Activated CD8-positive, alpha-beta memory T cell treated with anti-CD3 and anti-CD28 coated beads for 4 hours (primary cell): ENCODE measurements around the gene PGK1.
"Not testable (repeated sequence)": the region's sequence is repeated elsewhere in the genome, so short reads cannot be mapped to it uniquely, and the experiment has no call there.

Experiments
- DNase-seq, 2 donors: peaks; one replicate each; pipeline ENCODE4 v3.0.0-alpha.2; 2020; ENCODE audit warnings: low read depth in 2 of 2

PGK1 gene

GRCh38 chrX:78103623-78104446 lies at the start of gene PGK1:
Gene PGK1 (plus strand): TSS chrX:78104248. CDS start chrX:78104341, 93 bp downstream.
- DNase-seq: peak; percentile 83 to 86

- no peak for DNase-seq
Observed at GRCh38 chrX:78063687-78064086, 40.4 kb upstream of the PGK1 start.

- no peak for DNase-seq
Observed at GRCh38 chrX:78064152-78064551, 39.9 kb upstream of the PGK1 start.

GRCh38 chrX:78064698-78065601 lies 39.1 kb upstream of the PGK1 start:
- DNase-seq: not testable (repeated sequence)

- DNase-seq: no peak
Observed at GRCh38 chrX:78066110-78066509, 37.9 kb upstream of the PGK1 start.

- no peak for DNase-seq
Observed at GRCh38 chrX:78071331-78071730, 32.7 kb upstream of the PGK1 start.

- DNase-seq: peak; percentile 7 to 13
Observed at GRCh38 chrX:78073147-78074077, 30.6 kb upstream of the PGK1 start.

GRCh38 chrX:78074088-78074487 lies 30.0 kb upstream of the PGK1 start:
- no peak for DNase-seq

GRCh38 chrX:78075787-78076389 lies 28.2 kb upstream of the PGK1 start:
- no peak for DNase-seq

- DNase-seq: not testable (repeated sequence)
Observed at GRCh38 chrX:78081413-78081812, 22.6 kb upstream of the PGK1 start.

GRCh38 chrX:78092296-78092695 lies 11.8 kb upstream of the PGK1 start:
- no peak for DNase-seq

GRCh38 chrX:78098108-78098507 lies 5.9 kb upstream of the PGK1 start:
- no peak for DNase-seq

- DNase-seq: no peak
Observed at GRCh38 chrX:78102091-78102490, 2.0 kb upstream of the PGK1 start.

GRCh38 chrX:78103001-78103622 lies 936 bp upstream of the PGK1 start:
- no peak for DNase-seq

- no peak for DNase-seq
Observed at GRCh38 chrX:78104447-78105176, 564 bp downstream of the PGK1 start.

GRCh38 chrX:78105944-78106650 lies 2.0 kb downstream of the PGK1 start:
- DNase-seq: no peak

GRCh38 chrX:78106651-78106986 lies 2.6 kb downstream of the PGK1 start:
- DNase-seq: no peak

- no peak for DNase-seq
Observed at GRCh38 chrX:78109458-78109857, 5.4 kb downstream of the PGK1 start.

GRCh38 chrX:78111140-78111931 lies 7.3 kb downstream of the PGK1 start:
- no peak for DNase-seq
